ENCODE results near the gene POGK.
A peak's percentile ranks its signal among the peaks of the same experiment; 100 is the strongest.

The POGK gene

GRCh38 chr1:166902279-166902678 lies 63.0 kb downstream of the POGK start:
- no peak for DNase-seq (ENCODE audit: low spot score)

- DNase-seq (ENCODE audit: low spot score): no peak
Measured at GRCh38 chr1:166903232-166903631, 64.0 kb downstream of the POGK start.

- DNase-seq (ENCODE audit: low spot score): peak; percentile 27
Measured at GRCh38 chr1:166905136-166905535, 65.9 kb downstream of the POGK start.

DNA sequence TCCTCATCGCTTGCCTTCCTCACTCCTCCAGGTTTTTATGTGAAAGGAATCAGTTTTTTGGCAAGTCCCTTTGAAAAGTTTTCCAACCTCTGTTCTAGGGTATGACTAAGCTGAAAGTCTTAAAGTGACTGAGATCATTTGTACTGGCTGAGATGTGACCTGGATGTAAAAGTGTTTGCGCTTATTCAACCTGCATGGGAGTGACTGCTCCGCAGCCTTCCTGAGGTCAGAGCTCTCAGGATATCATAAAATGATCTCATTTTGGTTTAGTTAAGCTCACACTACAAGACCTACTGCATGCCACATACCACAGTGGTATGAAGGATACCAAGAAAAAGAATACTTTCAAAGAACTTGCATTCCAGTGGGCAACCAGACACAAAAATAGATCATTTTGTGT lies 66.6 kb downstream of the POGK start:
- peak; percentile 27 for DNase-seq (ENCODE audit: low spot score)
